Left colon (tissue), 2 donors: Measurements from ENCODE around the gene LBH. TPM values are rescaled to one million over a fixed set of nuclear protein-coding genes. Genes with fewer than 3 reads are reported as not detected.

Source experiments
- total RNA-seq, 2 donors: library from RNA; stranded (reverse); fragmentation: NEBNext Ultra II Directional; extraction: Animal tissue kit (Norgen Biotek cat#: 25700); gene quantifications; one replicate each; pipeline ENCODE4 v1.2.1, GENCODE V29; 2021
- donor health status: DM: no; HTN: no; CAD: no.
- donor health status: DM: yes; HTN: yes; CAD: no.

Gene LBH
- total RNA-seq, 2 donors from 2014 or later, result 7.5 to 14.5 TPM

Other genes with a start within 250 kb of the LBH start
- 10 to 100 TPM; 49.1 to 95.6 TPM for gene YPEL5, start 84.5 kb upstream of the LBH start, total RNA-seq
- gene LCLAT1, start 215.7 kb downstream of the LBH start, total RNA-seq, result 10 to 100 TPM; 18.0 to 20.6 TPM